ENCODE measurements around the gene GMEB2.
A peak's percentile ranks its signal among the peaks of the same experiment; 100 is the strongest.

The GMEB2 gene

GRCh38 chr20:63590218-63591146, 36.4 kb downstream of the GMEB2 start:
- DNase-seq (ENCODE audit: low read depth in 2 of 3, low spot score in 1 of 3) = no peak

GRCh38 chr20:63589261-63590217, 37.4 kb downstream of the GMEB2 start:
- DNase-seq (ENCODE audit: low read depth in 2 of 3, low spot score in 1 of 3) = no peak

GRCh38 chr20:63588641-63589041, 38.3 kb downstream of the GMEB2 start:
- DNase-seq (ENCODE audit: low read depth in 2 of 3, low spot score in 1 of 3) = no peak

- DNase-seq (ENCODE audit: low read depth in 2 of 3, low spot score in 1 of 3) = no peak
Observed at GRCh38 chr20:63587776-63588591, 38.9 kb downstream of the GMEB2 start.

- DNase-seq (ENCODE audit: low read depth in 2 of 3, low spot score in 1 of 3) = no peak
Observed at GRCh38 chr20:63587256-63587655, 39.6 kb downstream of the GMEB2 start.

GRCh38 chr20:63586797-63587196, 40.1 kb downstream of the GMEB2 start:
- DNase-seq (ENCODE audit: low read depth in 2 of 3, low spot score in 1 of 3) = no peak

GRCh38 chr20:63585616-63586565, 41.0 kb downstream of the GMEB2 start:
- DNase-seq (ENCODE audit: low read depth in 2 of 3, low spot score in 1 of 3) = no peak

GRCh38 chr20:63582382-63583063, 44.4 kb downstream of the GMEB2 start:
- no peak for DNase-seq (ENCODE audit: low read depth in 2 of 3, low spot score in 1 of 3)

GRCh38 chr20:63580796-63581461, 46.0 kb downstream of the GMEB2 start:
- DNase-seq (ENCODE audit: low read depth in 2 of 3, low spot score in 1 of 3) = peak; percentile 42 to 56 (median 51)

- DNase-seq (ENCODE audit: low read depth in 2 of 3, low spot score in 1 of 3) = no peak
Observed at GRCh38 chr20:63579017-63579694, 47.7 kb downstream of the GMEB2 start.

GRCh38 chr20:63578224-63579016, 48.5 kb downstream of the GMEB2 start:
- no peak for DNase-seq (ENCODE audit: low read depth in 2 of 3, low spot score in 1 of 3)

- no peak for DNase-seq (ENCODE audit: low read depth in 2 of 3, low spot score in 1 of 3)
Observed at GRCh38 chr20:63577317-63577894, 49.5 kb downstream of the GMEB2 start.

GRCh38 chr20:63576311-63576710, 50.6 kb downstream of the GMEB2 start:
- DNase-seq (ENCODE audit: low read depth in 2 of 3, low spot score in 1 of 3) = no peak

GRCh38 chr20:63574829-63575743, 51.8 kb downstream of the GMEB2 start:
- no peak for DNase-seq (ENCODE audit: low read depth in 2 of 3, low spot score in 1 of 3)

- peak in 1 of 3 donors; percentile 39 for DNase-seq (ENCODE audit: low read depth in 2 of 3, low spot score in 1 of 3)
Observed at GRCh38 chr20:63574156-63574828, 52.6 kb downstream of the GMEB2 start, which contains the start of gene HELZ2. Gene HELZ2, minus strand, starts transcription at chr20:63574239. Its CDS starts 1,854 bp downstream, at chr20:63572385.
